Bronchial epithelial cell (primary cell): ENCODE results near the gene SPRY4. TPM values are rescaled to one million over a fixed set of nuclear protein-coding genes. Genes with fewer than 3 reads are reported as not detected.
"Not testable (repeated sequence)": the region's sequence is repeated elsewhere in the genome, so short reads cannot be mapped to it uniquely, and the experiment has no call there.

Experiments
- DNase-seq: peaks from one replicate; pipeline ENCODE4 v3.0.0-alpha.2; 2010; ENCODE audit warnings: low read depth
- FAIRE-seq: peaks from 2 replicates; lab custom pipeline; 2011; peaks lifted over from hg19 to GRCh38; lab: Jason Lieb, UNC
- H3K27me3 ChIP-seq: 2 replicates; pipeline ENCODE4 v1.5.1; 2011; ENCODE audit warnings: low read length; ENCODE audit not compliant: control insufficient read depth, insufficient read depth
- H3K36me3 ChIP-seq: 2 replicates; pipeline ENCODE4 v1.5.1; 2011; ENCODE audit warnings: low read length; ENCODE audit not compliant: control insufficient read depth, insufficient read depth
- H3K4me3 ChIP-seq: 2 replicates; pipeline ENCODE4 v1.5.1; 2011; ENCODE audit warnings: mild to moderate bottlenecking, low read depth, low read length, control low read depth
- total RNA-seq: library from RNA; depleted of rRNA; stranded (reverse); fragments of >200 nt; gene quantifications from 2 replicates; pipeline ENCODE4 v1.2.1, GENCODE V29; 2014
- TF ChIP-seq, protein P1 (sequence below): IDR thresholded peaks from 2 replicates; pipeline ENCODE4 v1.5.1; 2011; ENCODE audit warnings: mild to moderate bottlenecking, moderate library complexity, low read length, control low read depth, inconsistent platforms; ENCODE audit not compliant: insufficient read depth, severe bottlenecking

SPRY4 gene
- total RNA-seq, 1 donor from 2014 or later: 1.3 TPM

DNA sequence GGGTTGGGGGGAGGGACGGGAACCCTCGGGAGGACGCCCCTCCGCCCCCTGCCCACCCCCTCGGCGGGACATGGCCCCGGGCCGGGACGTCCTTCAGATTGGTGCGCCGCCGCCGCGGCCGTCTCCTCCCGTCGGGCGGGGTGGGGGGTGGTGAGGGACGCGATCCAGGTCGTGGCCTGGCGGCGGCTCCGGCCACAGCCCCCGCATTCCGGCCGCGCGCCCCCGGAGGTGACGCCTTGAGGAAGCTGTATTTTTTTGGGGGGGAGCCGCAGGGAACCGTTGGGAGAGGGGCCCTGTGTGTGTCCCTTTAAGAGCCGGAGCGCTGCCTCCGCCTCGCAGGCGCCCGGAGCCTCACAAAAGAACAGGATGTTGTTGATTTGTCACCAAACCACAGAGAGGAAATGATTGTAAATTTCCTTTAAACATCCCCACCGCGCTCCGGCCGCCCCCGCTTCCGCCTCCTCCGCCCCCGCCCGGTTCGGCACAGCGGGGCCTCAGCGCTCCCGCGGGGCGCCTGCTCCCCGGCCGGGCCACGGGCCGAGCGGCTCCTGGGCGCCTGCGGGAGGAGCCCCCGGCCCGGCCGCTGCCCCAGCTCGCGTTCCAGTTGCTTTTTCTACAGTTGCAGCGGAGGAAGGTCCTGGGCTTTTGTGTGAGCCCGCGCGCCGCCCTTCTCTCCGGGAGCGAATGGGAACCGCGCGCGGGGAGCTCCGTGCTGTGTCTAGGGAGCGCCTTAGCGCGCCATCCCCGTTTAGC lies 32.1 kb upstream of the SPRY4 start:
- DNase-seq (peak; percentile 75), FAIRE-seq (no peak)
- Histone ChIP-seq H3K27me3 (peaks cover 2% of the 10 kb centered on the region), H3K36me3 (no peaks in the 10 kb centered on the region), H3K4me3 (peak overlapping the region; percentile 60)
- TF ChIP-seq, protein P1, sequence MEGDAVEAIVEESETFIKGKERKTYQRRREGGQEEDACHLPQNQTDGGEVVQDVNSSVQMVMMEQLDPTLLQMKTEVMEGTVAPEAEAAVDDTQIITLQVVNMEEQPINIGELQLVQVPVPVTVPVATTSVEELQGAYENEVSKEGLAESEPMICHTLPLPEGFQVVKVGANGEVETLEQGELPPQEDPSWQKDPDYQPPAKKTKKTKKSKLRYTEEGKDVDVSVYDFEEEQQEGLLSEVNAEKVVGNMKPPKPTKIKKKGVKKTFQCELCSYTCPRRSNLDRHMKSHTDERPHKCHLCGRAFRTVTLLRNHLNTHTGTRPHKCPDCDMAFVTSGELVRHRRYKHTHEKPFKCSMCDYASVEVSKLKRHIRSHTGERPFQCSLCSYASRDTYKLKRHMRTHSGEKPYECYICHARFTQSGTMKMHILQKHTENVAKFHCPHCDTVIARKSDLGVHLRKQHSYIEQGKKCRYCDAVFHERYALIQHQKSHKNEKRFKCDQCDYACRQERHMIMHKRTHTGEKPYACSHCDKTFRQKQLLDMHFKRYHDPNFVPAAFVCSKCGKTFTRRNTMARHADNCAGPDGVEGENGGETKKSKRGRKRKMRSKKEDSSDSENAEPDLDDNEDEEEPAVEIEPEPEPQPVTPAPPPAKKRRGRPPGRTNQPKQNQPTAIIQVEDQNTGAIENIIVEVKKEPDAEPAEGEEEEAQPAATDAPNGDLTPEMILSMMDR: no peak

DNA sequence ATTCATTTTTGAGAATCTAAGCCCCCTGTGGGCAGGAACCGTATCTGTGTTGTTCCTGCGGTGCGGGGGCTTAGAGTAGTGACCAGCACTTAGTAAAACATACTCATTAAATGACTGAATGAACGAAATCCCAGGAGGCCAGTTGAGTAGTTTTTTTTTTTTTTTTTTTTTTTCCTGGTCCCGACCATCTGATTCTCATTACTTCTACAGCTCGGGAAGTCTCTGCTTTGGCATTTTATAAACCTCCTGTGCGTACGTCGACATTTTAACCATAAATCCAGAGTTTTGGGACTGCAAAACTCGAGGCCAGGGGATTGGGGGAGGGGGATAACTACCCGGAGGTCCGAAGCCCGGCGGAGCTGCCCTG lies 31.5 kb upstream of the SPRY4 start:
- Histone ChIP-seq H3K4me3 (peak overlapping the region; percentile 60), H3K36me3 (no peaks in the 10 kb centered on the region), H3K27me3 (peaks cover 2% of the 10 kb centered on the region)
- DNase-seq (no peak), FAIRE-seq (no peak)
- TF ChIP-seq, protein P1: no peak

DNA sequence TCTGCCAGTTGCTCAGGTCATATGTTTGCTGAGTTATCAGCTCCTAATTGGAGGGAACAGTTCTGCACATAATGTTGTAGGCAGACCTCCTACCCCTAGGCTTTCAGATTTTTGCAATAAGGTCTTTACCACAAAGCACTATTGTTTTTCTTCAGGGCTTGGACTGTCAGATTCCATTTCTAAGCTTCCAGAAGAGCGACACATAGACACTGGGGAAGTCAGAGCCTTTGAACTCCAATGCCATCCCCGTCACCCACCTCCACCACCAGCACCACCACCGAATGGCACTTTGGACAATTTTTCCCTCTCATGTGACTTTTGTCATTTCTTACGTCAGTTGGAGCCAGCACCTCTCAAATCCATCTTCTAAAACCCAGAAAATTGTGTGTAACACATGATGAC lies 28.3 kb upstream of the SPRY4 start:
- FAIRE-seq: no peak
- peaks cover 2% of the 10 kb centered on the region for H3K27me3 ChIP-seq
- no peak overlapping the region for H3K4me3 ChIP-seq
- H3K36me3 ChIP-seq: no peaks in the 10 kb centered on the region
- TF ChIP-seq, protein P1: no peak
- DNase-seq: no peak

DNA sequence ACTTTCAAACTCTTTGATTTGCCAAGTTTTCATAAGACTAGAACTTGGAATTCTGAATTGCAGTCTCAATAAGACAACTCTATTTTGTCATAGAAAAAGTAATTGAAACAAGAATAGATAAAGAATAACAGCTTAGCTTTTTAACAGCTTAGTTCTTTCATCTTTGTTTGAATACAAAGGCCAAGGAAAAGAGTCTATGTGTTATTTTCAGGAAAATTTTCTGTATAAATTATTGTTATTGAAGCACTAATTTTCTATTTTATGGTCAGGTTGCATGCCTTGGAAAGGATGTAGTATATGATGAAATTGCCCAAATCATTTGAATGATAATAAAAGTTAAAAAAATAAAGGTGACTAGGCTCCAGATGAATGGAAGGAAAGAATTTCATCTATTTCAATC lies 25.2 kb upstream of the SPRY4 start:
- Histone ChIP-seq H3K36me3 (no peaks in the 10 kb centered on the region), H3K27me3 (no peaks in the 10 kb centered on the region), H3K4me3 (no peak overlapping the region)
- TF ChIP-seq, protein P1: no peak
- no peak for DNase-seq
- no peak for FAIRE-seq

DNA sequence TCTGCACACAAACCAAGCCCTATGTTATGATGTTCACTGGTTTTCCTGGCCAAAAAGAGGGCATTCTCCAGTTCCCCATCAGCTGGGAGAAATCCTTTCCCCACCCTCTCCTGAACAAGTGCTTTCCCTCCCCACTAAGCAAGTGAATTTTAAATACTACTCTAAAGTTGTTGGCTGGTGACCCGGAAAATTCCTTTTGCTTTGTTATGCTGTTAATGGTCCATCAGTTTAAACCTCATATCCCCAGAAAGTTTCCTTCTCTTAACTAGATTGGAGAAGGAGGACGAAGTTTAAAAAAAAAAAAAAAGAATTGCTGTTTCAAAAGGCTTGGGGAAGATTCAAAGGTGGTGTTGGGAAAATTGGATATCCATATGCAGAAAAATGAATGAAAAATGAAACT lies 21.9 kb upstream of the SPRY4 start:
- TF ChIP-seq, protein P1: no peak
- FAIRE-seq: no peak
- DNase-seq: no peak

DNA sequence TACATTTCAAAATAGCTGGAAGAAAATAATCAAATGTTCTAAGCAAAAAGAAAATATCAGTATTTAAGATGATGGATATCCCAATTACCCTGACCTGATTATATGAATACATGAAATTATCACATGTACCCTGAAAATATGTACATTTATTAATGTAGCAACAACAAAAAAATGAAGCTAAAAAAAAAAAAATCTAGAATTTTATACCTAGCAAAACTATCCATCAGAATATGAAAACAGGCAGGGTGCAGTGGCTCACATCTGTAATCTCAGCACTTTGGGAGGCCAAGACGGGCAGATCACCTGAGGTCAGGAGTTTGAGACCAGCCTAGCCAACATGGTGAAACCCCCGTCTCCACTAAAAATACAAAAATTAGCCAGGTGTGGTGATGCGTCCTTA lies 20.1 kb upstream of the SPRY4 start:
- not testable (repeated sequence) for H3K36me3 ChIP-seq, H3K27me3 ChIP-seq, DNase-seq, H3K4me3 ChIP-seq, FAIRE-seq

More for the DNA sequence above, 21.9 kb upstream of the SPRY4 start:
- no peaks in the 10 kb centered on the region for H3K27me3 ChIP-seq
- H3K4me3 ChIP-seq: no peak overlapping the region
- H3K36me3 ChIP-seq: no peaks in the 10 kb centered on the region
